K562 (cell line): Measurements from ENCODE around the gene DNAH17.

Experiments
- GABPA ChIP-seq: fragments of 200-800 bp; sonication (Bioruptor generic); conservative IDR thresholded peaks from 2 replicates; pipeline ENCODE4 v1.6.1; 2016; ENCODE audit warnings: low read depth, missing genetic modification characterization, missing compliant biosample characterization
- JUND ChIP-seq, 2 experiments: IDR thresholded peaks; 2 replicates in 1 of 2; 3 replicates in 1 of 2; pipeline ENCODE4 v1.6.1; 2011; ENCODE audit warnings: borderline replicate concordance in 2 of 2, low read depth in 2 of 2, low read length in 2 of 2, improper control_type of control experiment in 1 of 2, missing biosample characterization in 1 of 2, missing genetic modification characterization in 1 of 2, missing genetic modification reagents in 1 of 2
- TF ChIP-seq, protein P1 (sequence below), 3 experiments: IDR thresholded peaks in 2 of 3; conservative IDR thresholded peaks in 1 of 3; 2 replicates each; pipeline ENCODE4 v1.5.1; 2011 to 2012; ENCODE audit warnings: low read length in 3 of 3, mild to moderate bottlenecking in 3 of 3, control low read depth in 2 of 3, improper control_type of control experiment in 1 of 3, inconsistent platforms in 1 of 3, low read depth in 1 of 3, mixed read lengths in 1 of 3, moderate library complexity in 1 of 3; ENCODE audit not compliant: insufficient read depth in 2 of 3
- TF ChIP-seq, protein P2 (sequence below): fragments of 250-450 bp; sonication (Bioruptor Pico); IDR thresholded peaks from 2 replicates; pipeline ENCODE4 v1.5.0; 2020; ENCODE audit warnings: mild to moderate bottlenecking, borderline replicate concordance

DNA sequence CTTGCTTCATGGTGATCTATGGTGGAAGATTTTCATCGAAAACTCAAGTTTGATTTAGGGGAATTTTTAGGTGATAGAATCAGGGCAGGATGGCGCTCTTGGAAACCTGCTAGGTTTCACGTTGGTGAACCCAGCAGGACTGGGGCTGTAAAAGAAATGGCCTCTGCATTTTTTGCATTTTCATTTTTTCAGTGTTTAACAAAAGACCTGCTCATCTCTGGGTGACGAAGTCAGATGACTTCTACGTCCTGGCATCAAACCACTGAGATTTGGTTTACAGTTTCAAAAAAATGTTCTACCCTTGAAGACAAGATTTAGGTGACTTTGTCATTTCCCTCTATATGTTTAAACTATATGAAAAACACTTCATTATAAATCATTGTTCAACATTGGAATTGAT lies 196.8 kb downstream of the DNAH17 start:
- TF ChIP-seq GABPA (no peak), JUND (IDR thresholded peaks at IDR 0.05; ENCODE audit: borderline replicate concordance, low read depth, low read length) (no peak), JUND (tag; IDR thresholded peaks at IDR 0.05; ENCODE audit: borderline replicate concordance, low read depth, low read length) (no peak)
- TF ChIP-seq, protein P1, sequence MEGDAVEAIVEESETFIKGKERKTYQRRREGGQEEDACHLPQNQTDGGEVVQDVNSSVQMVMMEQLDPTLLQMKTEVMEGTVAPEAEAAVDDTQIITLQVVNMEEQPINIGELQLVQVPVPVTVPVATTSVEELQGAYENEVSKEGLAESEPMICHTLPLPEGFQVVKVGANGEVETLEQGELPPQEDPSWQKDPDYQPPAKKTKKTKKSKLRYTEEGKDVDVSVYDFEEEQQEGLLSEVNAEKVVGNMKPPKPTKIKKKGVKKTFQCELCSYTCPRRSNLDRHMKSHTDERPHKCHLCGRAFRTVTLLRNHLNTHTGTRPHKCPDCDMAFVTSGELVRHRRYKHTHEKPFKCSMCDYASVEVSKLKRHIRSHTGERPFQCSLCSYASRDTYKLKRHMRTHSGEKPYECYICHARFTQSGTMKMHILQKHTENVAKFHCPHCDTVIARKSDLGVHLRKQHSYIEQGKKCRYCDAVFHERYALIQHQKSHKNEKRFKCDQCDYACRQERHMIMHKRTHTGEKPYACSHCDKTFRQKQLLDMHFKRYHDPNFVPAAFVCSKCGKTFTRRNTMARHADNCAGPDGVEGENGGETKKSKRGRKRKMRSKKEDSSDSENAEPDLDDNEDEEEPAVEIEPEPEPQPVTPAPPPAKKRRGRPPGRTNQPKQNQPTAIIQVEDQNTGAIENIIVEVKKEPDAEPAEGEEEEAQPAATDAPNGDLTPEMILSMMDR (IDR thresholded peaks at IDR 0.05 in 2 of 3, conservative IDR thresholded peaks at IDR 0.05 in 1 of 3; ENCODE audit: insufficient read depth in 2 of 3, low read depth in 1 of 3, low read length in 3 of 3), result no peak
- TF ChIP-seq, protein P2, sequence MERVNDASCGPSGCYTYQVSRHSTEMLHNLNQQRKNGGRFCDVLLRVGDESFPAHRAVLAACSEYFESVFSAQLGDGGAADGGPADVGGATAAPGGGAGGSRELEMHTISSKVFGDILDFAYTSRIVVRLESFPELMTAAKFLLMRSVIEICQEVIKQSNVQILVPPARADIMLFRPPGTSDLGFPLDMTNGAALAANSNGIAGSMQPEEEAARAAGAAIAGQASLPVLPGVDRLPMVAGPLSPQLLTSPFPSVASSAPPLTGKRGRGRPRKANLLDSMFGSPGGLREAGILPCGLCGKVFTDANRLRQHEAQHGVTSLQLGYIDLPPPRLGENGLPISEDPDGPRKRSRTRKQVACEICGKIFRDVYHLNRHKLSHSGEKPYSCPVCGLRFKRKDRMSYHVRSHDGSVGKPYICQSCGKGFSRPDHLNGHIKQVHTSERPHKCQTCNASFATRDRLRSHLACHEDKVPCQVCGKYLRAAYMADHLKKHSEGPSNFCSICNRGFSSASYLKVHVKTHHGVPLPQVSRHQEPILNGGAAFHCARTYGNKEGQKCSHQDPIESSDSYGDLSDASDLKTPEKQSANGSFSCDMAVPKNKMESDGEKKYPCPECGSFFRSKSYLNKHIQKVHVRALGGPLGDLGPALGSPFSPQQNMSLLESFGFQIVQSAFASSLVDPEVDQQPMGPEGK (CRISPR knock-in tag), result no peak
